Loucy (cell line): ENCODE results near the gene SELENOO.

Experiments
- EZH2phosphoT487 ChIP-seq: fragments of 200-600 bp; IDR thresholded peaks from 2 replicates; pipeline ENCODE4 v1.6.1; 2018; ENCODE audit warnings: antibody characterized with exemption, mild to moderate bottlenecking, moderate library complexity, borderline replicate concordance
- TF ChIP-seq, protein P1 (sequence below): fragments of 200-600 bp; sonication (generic); conservative IDR thresholded peaks from 2 replicates; pipeline ENCODE4 v1.5.1; 2014; ENCODE audit warnings: mild to moderate bottlenecking, antibody characterized with exemption, low read length

DNA sequence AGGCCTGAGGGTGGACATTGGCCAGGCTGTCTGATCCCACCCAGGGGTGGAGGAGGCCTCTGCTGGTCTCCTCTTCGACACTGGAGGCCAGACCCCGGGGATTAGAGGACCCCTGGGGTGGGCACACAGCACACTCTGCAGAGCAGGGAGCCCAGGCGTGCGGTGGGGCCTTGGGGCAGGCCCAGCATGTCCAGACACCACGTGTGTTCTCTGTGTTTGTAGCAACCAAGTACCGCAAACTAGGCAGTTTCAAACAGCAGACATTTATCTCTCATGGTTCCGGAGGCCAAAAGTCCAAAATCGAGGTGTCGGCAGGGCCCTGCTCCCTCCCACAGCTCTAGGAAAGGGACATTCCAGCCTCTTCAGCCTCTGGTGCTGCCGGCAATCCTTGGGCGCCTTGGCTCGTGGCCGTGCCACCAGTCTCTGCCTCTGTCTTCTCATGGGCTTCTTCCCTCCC is 28.8 kb upstream of the SELENOO start:
- TF ChIP-seq, protein P1, sequence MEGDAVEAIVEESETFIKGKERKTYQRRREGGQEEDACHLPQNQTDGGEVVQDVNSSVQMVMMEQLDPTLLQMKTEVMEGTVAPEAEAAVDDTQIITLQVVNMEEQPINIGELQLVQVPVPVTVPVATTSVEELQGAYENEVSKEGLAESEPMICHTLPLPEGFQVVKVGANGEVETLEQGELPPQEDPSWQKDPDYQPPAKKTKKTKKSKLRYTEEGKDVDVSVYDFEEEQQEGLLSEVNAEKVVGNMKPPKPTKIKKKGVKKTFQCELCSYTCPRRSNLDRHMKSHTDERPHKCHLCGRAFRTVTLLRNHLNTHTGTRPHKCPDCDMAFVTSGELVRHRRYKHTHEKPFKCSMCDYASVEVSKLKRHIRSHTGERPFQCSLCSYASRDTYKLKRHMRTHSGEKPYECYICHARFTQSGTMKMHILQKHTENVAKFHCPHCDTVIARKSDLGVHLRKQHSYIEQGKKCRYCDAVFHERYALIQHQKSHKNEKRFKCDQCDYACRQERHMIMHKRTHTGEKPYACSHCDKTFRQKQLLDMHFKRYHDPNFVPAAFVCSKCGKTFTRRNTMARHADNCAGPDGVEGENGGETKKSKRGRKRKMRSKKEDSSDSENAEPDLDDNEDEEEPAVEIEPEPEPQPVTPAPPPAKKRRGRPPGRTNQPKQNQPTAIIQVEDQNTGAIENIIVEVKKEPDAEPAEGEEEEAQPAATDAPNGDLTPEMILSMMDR: no peak
- TF ChIP-seq EZH2phosphoT487: no peak
